Cardiac fibroblast (primary cell): Measurements from ENCODE around the gene OR52D1.
A peak's percentile ranks its signal among the peaks of the same experiment; 100 is the strongest.

Source experiments
- DNase-seq, 2 donors: peaks; one replicate each; pipeline versions ENCODE4 v3.0.0 to v3.0.0-alpha.2; 2010; ENCODE audit warnings: low read depth in 2 of 2
- H3K4me3 ChIP-seq, 2 donors: replicated peaks in 1 of 2; 1 replicate in 1 of 2; 2 replicates in 1 of 2; pipeline ENCODE4 v1.5.1; 2011; ENCODE audit warnings: low read depth in 2 of 2, low read length in 2 of 2, mild to moderate bottlenecking in 2 of 2, moderate library complexity in 1 of 2
- CTCF ChIP-seq: IDR thresholded peaks from one replicate; pipeline ENCODE4 v1.5.1; 2011; ENCODE audit warnings: low read depth, mild to moderate bottlenecking, low read length, inconsistent platforms

OR52D1 gene

GRCh38 chr11:5473921-5474320, 14.6 kb upstream of the OR52D1 start:
- TF ChIP-seq CTCF = no peak
- no peak overlapping the region for H3K4me3 ChIP-seq
- DNase-seq = no peak

- H3K4me3 ChIP-seq = no peak overlapping the region
- TF ChIP-seq CTCF = peak; percentile 82
- DNase-seq = peak; percentile 67 to 75
Observed at GRCh38 chr11:5476186-5476819, 12.2 kb upstream of the OR52D1 start.

GRCh38 chr11:5486003-5486402, 2.5 kb upstream of the OR52D1 start:
- TF ChIP-seq CTCF = no peak
- no peak overlapping the region for H3K4me3 ChIP-seq
- DNase-seq = no peak

- no peak for TF ChIP-seq CTCF
- no peak for DNase-seq
- no peak overlapping the region for H3K4me3 ChIP-seq
Observed at GRCh38 chr11:5486421-5486820, 2.1 kb upstream of the OR52D1 start.

GRCh38 chr11:5488798-5489399, 414 bp downstream of the OR52D1 start:
- no peak for DNase-seq
- no peak for TF ChIP-seq CTCF
- no peak overlapping the region for H3K4me3 ChIP-seq

- no peak for DNase-seq
- no peak for TF ChIP-seq CTCF
- no peak overlapping the region for H3K4me3 ChIP-seq
Observed at GRCh38 chr11:5489576-5490357, 1.3 kb downstream of the OR52D1 start.
